HCT116 (cell line): ENCODE results near the gene RP9. TPM values are rescaled to one million over a fixed set of nuclear protein-coding genes. Genes with fewer than 3 reads are reported as not detected.

ENCODE experiments used
- ATAC-seq: fragments of 200-7000 bp; cut with Tn5 transposase; 2 replicates; pipeline ENCODE4 v1.9.1; 2020; ENCODE audit warnings: mild to moderate bottlenecking, moderate library complexity
- BruUV-seq: library from RNA; stranded (reverse); fragments of 400-500 nt; replicated peaks from 2 replicates; lab custom pipeline; 2021; lab: Mats Ljungman, UMichigan
- CTCF ChIA-PET: fragments of 300-600 bp; sonication (Branson Sonifier 250); formaldehyde crosslinking; loops from one replicate; lab custom pipeline; 2021; ENCODE audit warnings: antibody characterized with exemption; lab: Charles Lee
- POLR2A ChIA-PET: fragments of 300-600, 350-600 bp; sonication (Branson Sonifier 250); formaldehyde crosslinking; loops from one replicate; lab custom pipeline; 2021; ENCODE audit warnings: antibody characterized with exemption; lab: Charles Lee
- RAD21 ChIA-PET, 2 experiments: fragments of 300-600 bp; sonication (Branson Sonifier 250); formaldehyde crosslinking; loops; one replicate each; lab custom pipeline; 2023; ENCODE audit warnings: low total read pairs in 2 of 2; ENCODE audit not compliant: uncharacterized antibody in 2 of 2, unreplicated experiment in 2 of 2, low non-redundant PET in 1 of 2; lab: Charles Lee
- DNase-seq: peaks from one replicate; pipeline ENCODE4 v3.0.0-alpha.2; 2010; ENCODE audit warnings: low read depth, low spot score
- H2AFZ ChIP-seq: fragments of 200-600 bp; shearing (Covaris generic), sonication (generic); 2 replicates; pipeline ENCODE4 v1.6.1; 2017; ENCODE audit warnings: low read depth, mixed run types, mixed read lengths, antibody characterized with exemption, low read length; ENCODE audit not compliant: poor library complexity, severe bottlenecking
- H3K27ac ChIP-seq: 2 replicates; pipeline ENCODE4 v1.5.1; 2012; ENCODE audit warnings: low read depth, low read length
- H3K27me3 ChIP-seq: fragments of 200-600 bp; sonication (generic); 2 replicates; pipeline ENCODE4 v1.6.1; 2016; ENCODE audit warnings: mixed run types, low read length, mixed read lengths; ENCODE audit not compliant: insufficient read depth
- H3K36me3 ChIP-seq, 2 experiments: fragments of 200-500 bp in 1 of 2; fragments of 200-600 bp in 1 of 2; sonication (Bioruptor generic) in 1 of 2; sonication (generic) in 1 of 2; 2 replicates each; pipeline versions ENCODE4 v1.5.1 to v1.6.1; 2014 to 2016; ENCODE audit warnings: low read length in 2 of 2, inconsistent platforms in 1 of 2, mixed read lengths in 1 of 2, mixed run types in 1 of 2; ENCODE audit not compliant: insufficient read depth in 2 of 2, control insufficient read depth in 1 of 2
- H3K4me1 ChIP-seq, 2 experiments: fragments of 200-600 bp in 1 of 2; sonication (generic) in 1 of 2; 2 replicates each; pipeline versions ENCODE4 v1.5.1 to v1.6.1; 2012 to 2017; ENCODE audit warnings: low read length in 2 of 2, inconsistent platforms in 1 of 2, mild to moderate bottlenecking in 1 of 2, mixed read lengths in 1 of 2, mixed run types in 1 of 2, moderate library complexity in 1 of 2; ENCODE audit not compliant: insufficient read depth in 2 of 2, control insufficient read depth in 1 of 2
- H3K4me2 ChIP-seq: fragments of 200-600 bp; sonication (generic); 2 replicates; pipeline ENCODE4 v1.6.1; 2017; ENCODE audit warnings: mixed run types, low read length, mixed read lengths
- H3K4me3 ChIP-seq, 2 experiments: fragments of 200-600 bp in 1 of 2; sonication (generic) in 1 of 2; replicated peaks in 1 of 2; 2 replicates each; pipeline ENCODE4 v1.5.1; 2011 to 2016; ENCODE audit warnings: low read length in 2 of 2, control low read depth in 1 of 2, low read depth in 1 of 2, mild to moderate bottlenecking in 1 of 2, mixed read lengths in 1 of 2, mixed run types in 1 of 2
- H3K79me2 ChIP-seq: fragments of 200-600 bp; sonication (generic); 2 replicates; pipeline ENCODE4 v1.6.1; 2017; ENCODE audit warnings: mild to moderate bottlenecking, mixed run types, low read length, moderate library complexity, mixed read lengths; ENCODE audit not compliant: insufficient read depth
- H3K9ac ChIP-seq: fragments of 200-600 bp; sonication (generic); 2 replicates; pipeline ENCODE4 v1.6.1; 2016; ENCODE audit warnings: low read length, mixed read lengths
- H3K9me2 ChIP-seq: fragments of 200-600 bp; sonication (generic), shearing (Covaris generic); 2 replicates; pipeline ENCODE4 v1.6.1; 2017; ENCODE audit warnings: mixed run types, mild to moderate bottlenecking, moderate library complexity; ENCODE audit not compliant: insufficient read depth
- H3K9me3 ChIP-seq, 2 experiments: fragments of 200-500 bp in 1 of 2; fragments of 200-600 bp in 1 of 2; sonication (Bioruptor generic) in 1 of 2; sonication (generic) in 1 of 2; 2 replicates each; pipeline ENCODE4 v1.6.1; 2014 to 2017; ENCODE audit warnings: low read length in 2 of 2, mixed read lengths in 2 of 2, inconsistent platforms in 1 of 2, low read depth in 1 of 2, mild to moderate bottlenecking in 1 of 2, mixed run types in 1 of 2, moderate library complexity in 1 of 2; ENCODE audit not compliant: control insufficient read depth in 1 of 2, insufficient read depth in 1 of 2
- H4K20me1 ChIP-seq: fragments of 200-600 bp; sonication (generic), shearing (Covaris generic); 2 replicates; pipeline ENCODE4 v1.6.1; 2017; ENCODE audit warnings: mixed run types, mild to moderate bottlenecking, moderate library complexity; ENCODE audit not compliant: insufficient read depth
- EGR1 ChIP-seq: IDR thresholded peaks from 2 replicates; pipeline ENCODE4 v1.6.1; 2012; ENCODE audit warnings: low read depth
- JUND ChIP-seq: IDR thresholded peaks from 2 replicates; pipeline ENCODE4 v1.6.1; 2012
- YY1 ChIP-seq: IDR thresholded peaks from 2 replicates; pipeline ENCODE4 v1.6.1; 2011; ENCODE audit warnings: low read length, low read depth, moderate library complexity, mild to moderate bottlenecking; ENCODE audit not compliant: insufficient replicate concordance; ENCODE audit errors: extremely low read depth
- intact Hi-C: fragments of 100-400 bp; cut with micrococcal nuclease; formaldehyde crosslinking; loops from 2 replicates; pipeline ENCODE4 v1.10.0; 2022
- total RNA-seq: library from RNA; stranded (reverse); gene quantifications from one replicate; pipeline ENCODE4 v1.2.1, GENCODE V29; 2021; ENCODE audit not compliant: unreplicated experiment
- TF ChIP-seq, protein P1 (sequence below): IDR thresholded peaks from 2 replicates; pipeline ENCODE4 v1.6.1; 2011; ENCODE audit warnings: mild to moderate bottlenecking, low read length, moderate library complexity; ENCODE audit not compliant: insufficient replicate concordance; ENCODE audit errors: extremely low read depth
- TF ChIP-seq, protein P2 (sequence below): IDR thresholded peaks from 2 replicates; pipeline ENCODE4 v1.6.1; 2012; ENCODE audit warnings: low read depth

The RP9 gene
- total RNA-seq, 1 experiment from 2014 or later = 14.2 TPM

DNA sequence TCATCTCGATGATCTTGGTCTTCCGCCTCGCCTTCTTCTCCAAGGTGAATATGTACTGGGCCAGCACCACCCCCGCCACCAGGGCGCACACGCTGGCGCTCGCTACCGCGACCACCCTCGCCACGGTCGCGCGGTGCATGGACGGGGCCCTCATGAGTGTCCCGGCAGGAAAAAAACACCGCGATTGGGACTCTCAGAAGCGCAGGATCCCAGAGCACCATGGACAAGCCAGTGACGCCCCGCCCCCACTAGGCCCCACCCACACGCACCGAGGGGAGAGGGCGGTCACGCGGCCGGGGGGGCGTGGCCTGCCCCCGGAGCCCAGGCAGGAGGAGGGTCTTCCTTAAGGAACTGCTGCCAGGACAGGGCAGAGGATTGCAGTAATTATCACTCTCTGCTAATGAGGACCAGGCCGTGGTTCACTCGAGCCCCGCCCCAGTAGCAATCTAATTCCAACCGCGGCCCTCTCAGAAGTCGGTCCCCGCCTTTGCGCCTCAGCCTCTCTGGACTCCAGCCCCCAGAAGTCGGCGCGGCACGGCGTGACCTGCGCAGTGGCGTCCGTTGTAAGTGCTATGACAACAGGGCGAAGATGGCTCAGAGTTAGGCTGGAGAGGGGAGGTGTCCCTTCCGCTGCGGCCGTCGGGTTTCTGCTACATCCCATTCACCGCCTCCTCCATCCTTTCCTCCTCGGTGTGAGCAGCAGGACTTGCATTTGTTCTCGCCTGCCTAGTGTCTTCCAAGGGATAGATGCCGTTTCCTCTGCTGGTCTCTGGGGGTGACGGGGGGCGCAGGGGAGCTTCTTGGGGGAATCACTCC is 20.0 kb upstream of the RP9 start, which contains the start of gene BBS9 (continued):
- TF ChIP-seq, protein P1, sequence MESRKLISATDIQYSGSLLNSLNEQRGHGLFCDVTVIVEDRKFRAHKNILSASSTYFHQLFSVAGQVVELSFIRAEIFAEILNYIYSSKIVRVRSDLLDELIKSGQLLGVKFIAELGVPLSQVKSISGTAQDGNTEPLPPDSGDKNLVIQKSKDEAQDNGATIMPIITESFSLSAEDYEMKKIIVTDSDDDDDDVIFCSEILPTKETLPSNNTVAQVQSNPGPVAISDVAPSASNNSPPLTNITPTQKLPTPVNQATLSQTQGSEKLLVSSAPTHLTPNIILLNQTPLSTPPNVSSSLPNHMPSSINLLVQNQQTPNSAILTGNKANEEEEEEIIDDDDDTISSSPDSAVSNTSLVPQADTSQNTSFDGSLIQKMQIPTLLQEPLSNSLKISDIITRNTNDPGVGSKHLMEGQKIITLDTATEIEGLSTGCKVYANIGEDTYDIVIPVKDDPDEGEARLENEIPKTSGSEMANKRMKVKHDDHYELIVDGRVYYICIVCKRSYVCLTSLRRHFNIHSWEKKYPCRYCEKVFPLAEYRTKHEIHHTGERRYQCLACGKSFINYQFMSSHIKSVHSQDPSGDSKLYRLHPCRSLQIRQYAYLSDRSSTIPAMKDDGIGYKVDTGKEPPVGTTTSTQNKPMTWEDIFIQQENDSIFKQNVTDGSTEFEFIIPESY = no peak
- TF ChIP-seq EGR1 (peak; percentile 62), YY1 (peak; percentile 42)

DNA sequence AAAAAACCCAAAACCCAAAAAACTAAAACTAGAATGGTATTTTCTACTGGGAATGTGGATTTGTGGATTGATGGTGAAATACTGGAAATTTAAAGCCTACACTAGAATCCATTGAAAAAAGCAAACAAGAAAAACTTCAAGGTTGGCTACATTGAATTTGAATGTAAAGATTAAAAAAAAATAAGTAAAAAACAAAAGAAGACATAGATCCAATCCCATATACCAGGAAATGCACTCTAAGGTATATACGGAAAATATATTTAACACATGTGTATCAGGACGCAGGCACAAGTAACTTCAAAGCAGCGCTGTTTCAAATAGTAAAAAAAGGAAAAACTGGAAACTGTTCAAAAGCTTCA is 19.4 kb upstream of the RP9 start:
- Histone ChIP-seq H2AFZ (peak overlapping the region; percentile 88), H3K4me3 (peak overlapping the region; percentile 80 to 81), H3K4me2 (peak overlapping the region; percentile 94), H3K79me2 (no peaks in the 10 kb centered on the region), H3K9ac (peak overlapping the region; percentile 61), H4K20me1 (no peaks in the 10 kb centered on the region), H3K4me1 (peaks cover 8 to 11% of the 10 kb centered on the region in 2 experiments; a peak in 3 of 4 replicates), H3K27me3 (no peaks in the 10 kb centered on the region), H3K9me2 (no peaks in the 10 kb centered on the region), H3K9me3 (no peaks in the 10 kb centered on the region), H3K27ac (peak overlapping the region; percentile 64), H3K36me3 (no peaks in the 10 kb centered on the region)
- TSS peak; percentile 97 for BruUV-seq
- intact Hi-C loops = no loop called here
- ChIA-PET RAD21 (no interaction called here), CTCF (no interaction called here), POLR2A (no interaction called here)
- no peak for ATAC-seq
- 0 out of 2 replicates have a peak, but pooled peaks have one; percentile 8 for TF ChIP-seq JUND
- TF ChIP-seq, protein P2, sequence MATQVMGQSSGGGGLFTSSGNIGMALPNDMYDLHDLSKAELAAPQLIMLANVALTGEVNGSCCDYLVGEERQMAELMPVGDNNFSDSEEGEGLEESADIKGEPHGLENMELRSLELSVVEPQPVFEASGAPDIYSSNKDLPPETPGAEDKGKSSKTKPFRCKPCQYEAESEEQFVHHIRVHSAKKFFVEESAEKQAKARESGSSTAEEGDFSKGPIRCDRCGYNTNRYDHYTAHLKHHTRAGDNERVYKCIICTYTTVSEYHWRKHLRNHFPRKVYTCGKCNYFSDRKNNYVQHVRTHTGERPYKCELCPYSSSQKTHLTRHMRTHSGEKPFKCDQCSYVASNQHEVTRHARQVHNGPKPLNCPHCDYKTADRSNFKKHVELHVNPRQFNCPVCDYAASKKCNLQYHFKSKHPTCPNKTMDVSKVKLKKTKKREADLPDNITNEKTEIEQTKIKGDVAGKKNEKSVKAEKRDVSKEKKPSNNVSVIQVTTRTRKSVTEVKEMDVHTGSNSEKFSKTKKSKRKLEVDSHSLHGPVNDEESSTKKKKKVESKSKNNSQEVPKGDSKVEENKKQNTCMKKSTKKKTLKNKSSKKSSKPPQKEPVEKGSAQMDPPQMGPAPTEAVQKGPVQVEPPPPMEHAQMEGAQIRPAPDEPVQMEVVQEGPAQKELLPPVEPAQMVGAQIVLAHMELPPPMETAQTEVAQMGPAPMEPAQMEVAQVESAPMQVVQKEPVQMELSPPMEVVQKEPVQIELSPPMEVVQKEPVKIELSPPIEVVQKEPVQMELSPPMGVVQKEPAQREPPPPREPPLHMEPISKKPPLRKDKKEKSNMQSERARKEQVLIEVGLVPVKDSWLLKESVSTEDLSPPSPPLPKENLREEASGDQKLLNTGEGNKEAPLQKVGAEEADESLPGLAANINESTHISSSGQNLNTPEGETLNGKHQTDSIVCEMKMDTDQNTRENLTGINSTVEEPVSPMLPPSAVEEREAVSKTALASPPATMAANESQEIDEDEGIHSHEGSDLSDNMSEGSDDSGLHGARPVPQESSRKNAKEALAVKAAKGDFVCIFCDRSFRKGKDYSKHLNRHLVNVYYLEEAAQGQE = no peak
- DNase-seq = no peak
